GM12878 (cell line): ENCODE results near the gene EEF1A2. TPM values are rescaled to one million over a fixed set of nuclear protein-coding genes. Genes with fewer than 3 reads are reported as not detected.

Experiments
- ATAC-seq: fragments of 200-7000 bp; cut with Tn5 transposase; 3 replicates; pipeline ENCODE4 v1.9.1; 2020; ENCODE audit warnings: mild to moderate bottlenecking, moderate library complexity
- BruUV-seq: library from RNA; stranded (reverse); fragments of 400-500 nt; replicated peaks from 2 replicates; lab custom pipeline; 2021; lab: Mats Ljungman, UMichigan
- CTCF ChIA-PET: fragments of 300-600 bp; sonication (Branson Sonifier 250); formaldehyde crosslinking; extraction: SDS; loops from one replicate; lab custom pipeline; 2021; ENCODE audit warnings: inconsistent platforms; lab: Yijun Ruan, JAX
- POLR2A ChIA-PET: fragments of 350-600 bp; formaldehyde crosslinking; extraction: SDS; loops from one replicate; lab custom pipeline; 2021; ENCODE audit warnings: inconsistent platforms; lab: Charles Lee
- RAD21 ChIA-PET: fragments of 300-600 bp; sonication (Branson Sonifier 250); formaldehyde crosslinking; loops from one replicate; lab custom pipeline; 2023; ENCODE audit warnings: antibody characterized with exemption; ENCODE audit not compliant: unreplicated experiment; lab: Charles Lee
- SMC1A ChIA-PET: fragments of 300-600 bp; sonication (Branson Sonifier 250); formaldehyde crosslinking; loops from one replicate; lab custom pipeline; 2023; ENCODE audit not compliant: unreplicated experiment, uncharacterized antibody; lab: Charles Lee
- DNase-seq: peaks from one replicate; pipeline ENCODE4 v3.0.0-alpha.2; 2011; ENCODE audit warnings: low read depth, low spot score
- FAIRE-seq: peaks from 3 replicates; lab custom pipeline; 2011; peaks lifted over from hg19 to GRCh38; lab: Jason Lieb, UNC
- H2AFZ ChIP-seq: 2 replicates; pipeline ENCODE4 v1.6.0; 2011; ENCODE audit warnings: low read depth, low read length, control low read depth; ENCODE audit not compliant: control insufficient read depth
- H3K27ac ChIP-seq: 2 replicates; pipeline ENCODE4 v1.5.1; 2011; ENCODE audit warnings: control low read depth; ENCODE audit not compliant: control insufficient read depth, insufficient read depth
- H3K27me3 ChIP-seq, 2 experiments: replicated peaks in 1 of 2; 2 replicates each; pipeline versions ENCODE4 v1.6.0 to v1.6.1; 2011; ENCODE audit warnings: low read length in 1 of 2; ENCODE audit not compliant: control insufficient read depth in 2 of 2, insufficient read depth in 2 of 2
- H3K36me3 ChIP-seq, 2 experiments: 2 replicates each; pipeline ENCODE4 v1.5.1; 2011; ENCODE audit warnings: low read length in 1 of 2; ENCODE audit not compliant: control insufficient read depth in 2 of 2, insufficient read depth in 2 of 2
- H3K4me1 ChIP-seq: 2 replicates; pipeline ENCODE4 v1.6.1; 2011; ENCODE audit warnings: mild to moderate bottlenecking, low read length, moderate library complexity, mixed read lengths; ENCODE audit not compliant: control insufficient read depth, insufficient read depth
- H3K4me2 ChIP-seq: 2 replicates; pipeline ENCODE4 v1.6.0; 2011; ENCODE audit warnings: control low read depth; ENCODE audit not compliant: control insufficient read depth, insufficient read depth
- H3K4me3 ChIP-seq: fragments of 200-600 bp; sonication (generic); 2 replicates; pipeline ENCODE4 v1.5.1; 2016
- H3K79me2 ChIP-seq: 2 replicates; pipeline ENCODE4 v1.6.0; 2011; ENCODE audit warnings: low read length; ENCODE audit not compliant: control insufficient read depth, insufficient read depth
- H3K9ac ChIP-seq: 2 replicates; pipeline ENCODE4 v1.8.0; 2011; ENCODE audit warnings: low read length, control low read depth, mixed read lengths; ENCODE audit not compliant: control insufficient read depth, insufficient read depth
- H3K9me3 ChIP-seq: replicated peaks from 3 replicates; pipeline ENCODE4 v1.5.1; 2011; ENCODE audit warnings: mild to moderate bottlenecking, low read length; ENCODE audit not compliant: control insufficient read depth, insufficient read depth
- H4K20me1 ChIP-seq: 2 replicates; pipeline ENCODE4 v1.6.0; 2011; ENCODE audit not compliant: control insufficient read depth, insufficient read depth
- CBFB ChIP-seq: IDR thresholded peaks from 2 replicates; pipeline ENCODE4 v1.6.1; 2016; ENCODE audit warnings: antibody characterized with exemption, low read depth
- CBX3 ChIP-seq: fragments of 200-600 bp; sonication (generic); IDR thresholded peaks from 2 replicates; pipeline ENCODE4 v1.6.1; 2016; ENCODE audit warnings: low read depth, borderline replicate concordance
- KLF5 ChIP-seq: fragments of 450-650 bp; IDR thresholded peaks from 2 replicates; pipeline ENCODE4 v1.6.1; 2014; ENCODE audit warnings: mild to moderate bottlenecking; ENCODE audit not compliant: partially characterized antibody
- TARDBP ChIP-seq: IDR thresholded peaks from 2 replicates; pipeline ENCODE4 v1.6.1; 2016; ENCODE audit warnings: borderline replicate concordance
- WGBS: methylation state at CpG from one replicate; pipeline ENCODE4 v1.1.6; 2016; ENCODE audit warnings: low lambda C conversion rate; ENCODE audit not compliant: insufficient replicate concordance, insufficient coverage; ENCODE audit errors: missing lambda C conversion rate; 5-methylcytosine and 5-hydroxymethylcytosine counted together
- in situ Hi-C: fragments of 300-500 bp; cut with MboI; formaldehyde crosslinking; loops from 9 replicates; pipeline ENCODE4 v1.14.3; 2018; ENCODE audit warnings: mixed read lengths
- intact Hi-C: fragments of 100-400 bp; cut with micrococcal nuclease; formaldehyde crosslinking; loops from one replicate; pipeline ENCODE4 v1.14.2; 2022; ENCODE audit not compliant: unreplicated experiment
- polyA plus RNA-seq, 11 experiments: library from polyadenylated mRNA; depleted of rRNA in 4 of 11; unstranded in 6 of 11; stranded (reverse) in 5 of 11; fragments of >200 nt; fragmentation: Nextera tagmentation in 4 of 11; fragmentation: Illumina TruSeq in 1 of 11; extraction: Ambion mirVana in 4 of 11; extraction: Trizol in 1 of 11; gene quantifications; 1 replicate in 1 of 11; 2 replicates in 10 of 11; pipeline versions ENCODE4 v1.2.1 to v1.2.3, GENCODE V29; 2011 to 2016; ENCODE audit warnings: inconsistent platforms in 2 of 11, missing spikeins in 2 of 11, low read depth in 1 of 11
- total RNA-seq, 4 experiments: library from RNA; depleted of rRNA in 3 of 4; stranded (reverse); fragments of >200 nt in 3 of 4; fragmentation: Illumina TruSeq in 1 of 4; extraction: Trizol in 1 of 4; gene quantifications; 2 replicates each; pipeline versions ENCODE4 v1.2.1 to v1.2.3, GENCODE V29; 2013 to 2021
- TF ChIP-seq, protein P1 (sequence below): fragments of 450-650 bp; IDR thresholded peaks from 2 replicates; pipeline ENCODE4 v1.6.1; 2017; ENCODE audit warnings: mild to moderate bottlenecking, moderate library complexity

Gene EEF1A2
- total and polyA plus RNA-seq, 10 of the 15 experiments (the other 5 are each of a cell fraction or from before 2014, with no cell fraction given), result 0.56 TPM; not detected in 9

DNA sequence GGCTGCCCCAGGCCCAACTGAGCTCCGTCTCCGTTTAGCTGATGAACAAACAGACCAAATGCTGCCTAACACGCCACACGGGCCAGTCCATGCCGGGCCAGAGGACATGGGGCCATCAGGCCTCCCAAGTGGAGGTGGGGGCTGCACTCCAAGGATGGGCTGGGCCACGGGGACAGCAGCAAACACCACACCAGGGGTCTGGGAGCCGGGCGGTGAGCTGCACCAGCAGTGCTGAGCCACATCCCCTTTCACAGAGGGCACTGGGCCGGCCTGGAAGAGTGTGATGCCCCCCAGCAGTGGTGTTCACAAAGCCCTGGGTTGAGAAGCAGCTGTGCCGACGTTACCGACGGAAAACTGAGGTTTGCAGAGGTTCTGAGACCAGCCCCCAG lies 29.2 kb downstream of the EEF1A2 start (continued):
- TF ChIP-seq KLF5, result no peak
- TF ChIP-seq CBFB, result no peak

DNA sequence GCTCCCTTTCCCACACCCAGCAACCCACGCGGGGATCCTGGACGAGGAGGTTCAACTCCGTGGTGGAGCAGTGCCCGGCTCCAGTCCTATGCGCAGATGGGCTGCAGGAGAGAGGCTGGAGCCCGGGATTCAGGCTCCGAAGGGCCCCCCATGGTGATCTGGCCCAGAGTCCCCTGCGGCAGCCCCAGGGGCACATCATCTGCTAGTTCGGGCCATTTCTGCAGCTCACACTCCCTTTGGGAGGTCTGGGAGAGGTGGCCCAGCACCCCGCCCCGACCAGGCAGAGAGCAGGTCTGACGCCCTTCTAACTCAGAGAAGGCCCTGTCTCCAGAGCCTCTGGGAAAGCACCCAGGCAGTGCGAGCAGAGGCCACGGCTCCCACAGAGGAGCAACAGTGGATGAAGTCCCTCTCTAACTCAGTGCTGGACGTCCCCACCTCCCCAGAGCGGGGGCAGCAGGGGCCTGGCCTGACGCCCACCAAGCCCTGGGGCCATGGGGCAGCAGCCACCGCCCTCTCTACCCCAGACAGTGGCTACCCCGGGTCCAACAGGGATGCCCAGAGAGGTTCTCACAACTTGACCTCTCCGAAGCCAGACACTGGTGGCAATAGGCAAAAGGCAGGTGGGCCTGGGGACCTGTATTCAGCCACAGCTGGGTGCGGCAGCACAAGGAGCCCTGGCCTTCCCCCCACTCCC lies 29.7 kb downstream of the EEF1A2 start:
- Histone ChIP-seq H3K27ac (no peak overlapping the region), H3K4me1 (no peaks in the 10 kb centered on the region), H3K4me3 (no peak overlapping the region), H3K9ac (no peak overlapping the region), H4K20me1 (no peaks in the 10 kb centered on the region), H3K4me2 (no peak overlapping the region), H2AFZ (no peak overlapping the region), H3K9me3 (no peaks in the 10 kb centered on the region), H3K27me3 (peaks cover 3 to 9% of the 10 kb centered on the region in 2 experiments; a peak in 3 of 4 replicates), H3K36me3 (no peaks in the 10 kb centered on the region), H3K79me2 (no peaks in the 10 kb centered on the region)
- WGBS, result 25% methylated on average over 22 of the region's 22 CpGs
- in situ Hi-C loops (no loop called here), intact Hi-C loops (no loop called here)
- no peak for ATAC-seq
- BruUV-seq, result no TSS peak
- ChIA-PET RAD21 (no interaction called here), POLR2A (no interaction called here), CTCF (no interaction called here), SMC1A (no interaction called here)
- DNase-seq, result no peak
- no peak for FAIRE-seq
- no peak for TF ChIP-seq CBX3
- TF ChIP-seq, protein P1, sequence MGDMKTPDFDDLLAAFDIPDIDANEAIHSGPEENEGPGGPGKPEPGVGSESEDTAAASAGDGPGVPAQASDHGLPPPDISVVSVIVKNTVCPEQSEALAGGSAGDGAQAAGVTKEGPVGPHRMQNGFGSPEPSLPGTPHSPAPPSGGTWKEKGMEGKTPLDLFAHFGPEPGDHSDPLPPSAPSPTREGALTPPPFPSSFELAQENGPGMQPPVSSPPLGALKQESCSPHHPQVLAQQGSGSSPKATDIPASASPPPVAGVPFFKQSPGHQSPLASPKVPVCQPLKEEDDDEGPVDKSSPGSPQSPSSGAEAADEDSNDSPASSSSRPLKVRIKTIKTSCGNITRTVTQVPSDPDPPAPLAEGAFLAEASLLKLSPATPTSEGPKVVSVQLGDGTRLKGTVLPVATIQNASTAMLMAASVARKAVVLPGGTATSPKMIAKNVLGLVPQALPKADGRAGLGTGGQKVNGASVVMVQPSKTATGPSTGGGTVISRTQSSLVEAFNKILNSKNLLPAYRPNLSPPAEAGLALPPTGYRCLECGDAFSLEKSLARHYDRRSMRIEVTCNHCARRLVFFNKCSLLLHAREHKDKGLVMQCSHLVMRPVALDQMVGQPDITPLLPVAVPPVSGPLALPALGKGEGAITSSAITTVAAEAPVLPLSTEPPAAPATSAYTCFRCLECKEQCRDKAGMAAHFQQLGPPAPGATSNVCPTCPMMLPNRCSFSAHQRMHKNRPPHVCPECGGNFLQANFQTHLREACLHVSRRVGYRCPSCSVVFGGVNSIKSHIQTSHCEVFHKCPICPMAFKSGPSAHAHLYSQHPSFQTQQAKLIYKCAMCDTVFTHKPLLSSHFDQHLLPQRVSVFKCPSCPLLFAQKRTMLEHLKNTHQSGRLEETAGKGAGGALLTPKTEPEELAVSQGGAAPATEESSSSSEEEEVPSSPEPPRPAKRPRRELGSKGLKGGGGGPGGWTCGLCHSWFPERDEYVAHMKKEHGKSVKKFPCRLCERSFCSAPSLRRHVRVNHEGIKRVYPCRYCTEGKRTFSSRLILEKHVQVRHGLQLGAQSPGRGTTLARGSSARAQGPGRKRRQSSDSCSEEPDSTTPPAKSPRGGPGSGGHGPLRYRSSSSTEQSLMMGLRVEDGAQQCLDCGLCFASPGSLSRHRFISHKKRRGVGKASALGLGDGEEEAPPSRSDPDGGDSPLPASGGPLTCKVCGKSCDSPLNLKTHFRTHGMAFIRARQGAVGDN, result no peak
- TF ChIP-seq TARDBP, result no peak
